C4-2B (cell line): Measurements from ENCODE around the gene NR4A3.

Experiments used
- H3K27ac ChIP-seq: fragments of 450-650 bp; 2 replicates; pipeline ENCODE4 v1.5.1; 2017
- ZFX ChIP-seq: fragments of 450-650 bp; IDR thresholded peaks from 2 replicates; pipeline ENCODE4 v1.6.1; 2017
- TF ChIP-seq, protein P1 (sequence below): fragments of 450-650 bp; conservative IDR thresholded peaks from 2 replicates; pipeline ENCODE4 v1.5.1; 2017; ENCODE audit warnings: mild to moderate bottlenecking

The NR4A3 gene

DNA sequence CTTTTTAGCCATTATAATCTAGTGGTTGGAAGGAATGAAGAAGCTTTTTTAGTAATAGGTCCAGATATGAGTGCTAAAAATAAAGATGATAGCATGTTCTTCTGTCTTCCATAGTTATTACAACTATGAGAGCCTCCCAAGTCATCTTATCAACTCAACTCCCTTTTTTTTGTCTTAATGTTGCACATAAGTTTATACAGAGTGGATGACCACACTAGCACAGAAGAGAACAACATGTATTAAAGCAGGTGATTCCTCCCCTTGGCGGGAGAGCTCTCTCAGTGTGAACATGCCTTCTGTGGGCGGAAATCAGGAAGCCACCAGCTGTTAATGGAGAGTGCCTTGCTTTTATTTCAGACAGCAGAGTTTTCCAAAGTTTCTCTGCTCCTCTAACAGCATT lies 44.7 kb downstream of the NR4A3 start:
- TF ChIP-seq, protein P1, sequence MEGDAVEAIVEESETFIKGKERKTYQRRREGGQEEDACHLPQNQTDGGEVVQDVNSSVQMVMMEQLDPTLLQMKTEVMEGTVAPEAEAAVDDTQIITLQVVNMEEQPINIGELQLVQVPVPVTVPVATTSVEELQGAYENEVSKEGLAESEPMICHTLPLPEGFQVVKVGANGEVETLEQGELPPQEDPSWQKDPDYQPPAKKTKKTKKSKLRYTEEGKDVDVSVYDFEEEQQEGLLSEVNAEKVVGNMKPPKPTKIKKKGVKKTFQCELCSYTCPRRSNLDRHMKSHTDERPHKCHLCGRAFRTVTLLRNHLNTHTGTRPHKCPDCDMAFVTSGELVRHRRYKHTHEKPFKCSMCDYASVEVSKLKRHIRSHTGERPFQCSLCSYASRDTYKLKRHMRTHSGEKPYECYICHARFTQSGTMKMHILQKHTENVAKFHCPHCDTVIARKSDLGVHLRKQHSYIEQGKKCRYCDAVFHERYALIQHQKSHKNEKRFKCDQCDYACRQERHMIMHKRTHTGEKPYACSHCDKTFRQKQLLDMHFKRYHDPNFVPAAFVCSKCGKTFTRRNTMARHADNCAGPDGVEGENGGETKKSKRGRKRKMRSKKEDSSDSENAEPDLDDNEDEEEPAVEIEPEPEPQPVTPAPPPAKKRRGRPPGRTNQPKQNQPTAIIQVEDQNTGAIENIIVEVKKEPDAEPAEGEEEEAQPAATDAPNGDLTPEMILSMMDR: no peak
- no peak for TF ChIP-seq ZFX
- no peak overlapping the region for H3K27ac ChIP-seq

DNA sequence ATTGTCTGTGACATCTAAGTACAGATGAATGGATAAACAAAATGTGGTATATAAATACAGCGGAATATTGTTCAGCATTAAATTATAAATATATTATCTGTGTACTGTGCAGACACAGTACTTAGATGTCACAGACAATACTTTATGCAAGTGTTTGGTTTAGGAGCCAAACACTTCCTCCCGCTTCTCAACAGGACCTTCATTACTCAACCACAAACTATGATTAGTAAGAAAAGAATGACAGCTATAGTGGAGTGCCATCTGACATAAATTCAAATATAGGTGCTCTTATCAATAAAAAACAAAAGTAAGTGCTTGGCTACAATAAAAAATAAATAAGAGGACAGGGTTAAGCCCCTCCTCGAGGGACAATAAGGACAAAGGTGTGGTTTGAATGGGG lies 45.9 kb downstream of the NR4A3 start:
- no peak overlapping the region for H3K27ac ChIP-seq
- no peak for TF ChIP-seq ZFX
- TF ChIP-seq, protein P1: no peak

DNA sequence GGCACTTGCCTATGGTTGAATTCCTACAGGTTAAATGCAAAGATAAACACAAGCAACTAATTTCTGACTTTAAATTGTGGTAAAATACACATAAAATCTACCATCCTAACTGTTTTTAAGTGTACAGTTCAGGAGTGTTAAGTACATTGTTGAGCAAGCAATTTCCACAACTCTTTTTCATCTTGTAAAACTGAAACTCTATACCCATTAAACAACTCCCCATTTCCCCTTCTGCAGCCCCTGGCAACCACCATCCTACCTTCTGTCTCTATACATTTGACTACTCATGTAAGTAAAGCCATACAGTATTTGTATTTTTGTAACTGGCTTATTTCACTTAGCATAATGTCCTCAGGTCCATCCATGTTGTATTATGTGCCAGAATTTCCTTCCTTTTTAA lies 46.3 kb downstream of the NR4A3 start:
- no peak overlapping the region for H3K27ac ChIP-seq

DNA sequence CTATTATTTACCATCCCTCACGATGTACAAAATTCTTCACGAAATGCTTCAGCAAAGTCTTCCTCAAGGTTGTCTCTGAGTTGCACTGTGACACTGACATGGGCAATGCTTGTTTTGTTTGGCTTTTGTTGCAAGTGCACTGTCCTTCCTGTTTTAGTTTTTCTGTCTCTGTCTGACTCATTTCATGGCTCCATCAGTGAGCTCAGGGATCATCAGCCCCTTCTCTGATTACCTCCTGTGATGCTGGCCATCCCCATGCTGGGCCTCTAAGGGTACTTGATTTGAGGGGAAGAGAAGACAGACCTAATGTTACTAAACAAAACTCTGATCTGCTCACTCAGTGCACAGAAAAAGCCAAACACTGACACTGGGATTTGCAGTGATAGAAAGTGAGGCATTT lies 47.2 kb downstream of the NR4A3 start:
- no peak overlapping the region for H3K27ac ChIP-seq
- TF ChIP-seq ZFX: no peak
- TF ChIP-seq, protein P1: no peak

More for the DNA sequence above, 46.3 kb downstream of the NR4A3 start:
- TF ChIP-seq, protein P1: no peak
- no peak for TF ChIP-seq ZFX

DNA sequence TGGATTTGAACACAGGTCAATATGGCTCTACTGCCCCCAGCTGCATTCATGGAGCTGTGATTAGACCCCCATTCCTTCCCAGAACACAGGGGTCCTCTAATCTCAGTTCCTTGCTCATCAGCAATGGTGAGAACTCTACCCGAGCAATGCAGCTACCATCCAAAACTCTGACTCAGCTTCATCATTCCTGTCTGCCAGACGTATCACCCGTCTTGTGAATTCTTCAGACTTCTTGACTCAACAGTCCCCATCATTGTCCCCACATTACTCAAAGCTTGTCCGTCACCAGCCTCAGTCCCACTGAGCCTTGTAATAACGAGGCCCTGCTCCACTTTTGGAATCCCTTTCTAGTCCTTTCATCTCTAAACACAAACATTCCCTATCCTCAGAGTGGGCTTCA lies 48.4 kb downstream of the NR4A3 start:
- no peak overlapping the region for H3K27ac ChIP-seq
- no peak for TF ChIP-seq ZFX
- TF ChIP-seq, protein P1: no peak

DNA sequence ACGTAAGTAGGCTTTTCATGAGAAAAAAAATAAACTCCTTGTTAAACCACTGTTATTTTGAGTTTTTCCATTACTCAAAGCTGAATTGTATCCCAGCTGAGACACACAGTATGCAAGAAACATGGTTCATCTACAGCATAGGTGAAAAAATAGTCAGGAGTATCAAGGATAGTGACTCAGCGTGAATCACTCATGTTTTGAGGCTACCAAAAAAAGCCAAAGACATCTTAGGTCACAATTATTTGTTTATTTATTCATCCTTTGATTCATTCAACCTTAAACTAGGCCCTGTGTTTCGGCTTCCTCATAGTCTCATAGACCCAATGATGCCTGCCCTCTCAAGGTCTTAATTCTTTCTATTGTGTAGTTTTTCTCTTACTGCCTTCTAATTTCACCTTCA lies 51.8 kb downstream of the NR4A3 start:
- H3K27ac ChIP-seq: no peak overlapping the region
- TF ChIP-seq ZFX: no peak
- TF ChIP-seq, protein P1: no peak

DNA sequence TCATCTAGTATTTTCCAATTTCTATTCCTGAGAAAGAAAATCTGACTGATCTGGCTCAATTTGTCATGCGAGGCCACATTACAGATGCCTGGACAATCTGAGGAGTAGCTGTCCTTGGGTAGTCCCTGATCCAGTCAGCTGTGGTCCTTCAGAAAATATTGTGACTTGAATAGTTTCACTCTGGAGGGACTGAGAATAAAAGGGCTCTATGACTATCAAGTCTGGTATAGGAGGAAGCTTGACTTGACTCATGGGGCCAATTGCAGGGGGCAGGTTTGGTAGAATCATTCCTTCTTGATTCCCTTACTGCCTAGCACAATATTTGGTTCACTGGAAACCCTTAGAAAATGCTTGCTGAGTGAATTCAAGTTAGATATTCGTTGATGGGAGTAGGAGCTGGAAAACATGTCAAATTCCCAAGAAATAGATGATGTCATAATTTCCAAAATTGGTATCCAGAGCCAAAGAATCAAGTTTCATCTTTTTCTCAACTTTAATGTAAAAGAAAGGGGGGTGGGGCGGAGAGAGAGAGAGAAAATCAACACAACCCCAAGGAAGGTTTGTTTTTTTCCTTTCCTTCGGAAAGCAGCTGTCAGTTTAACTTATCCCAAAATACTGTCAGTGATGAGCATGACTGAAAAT lies 52.4 kb downstream of the NR4A3 start:
- no peak overlapping the region for H3K27ac ChIP-seq
- no peak for TF ChIP-seq ZFX
- TF ChIP-seq, protein P1: no peak
